ENCODE data around the gene TBC1D2. TPM values are rescaled to one million over a fixed set of nuclear protein-coding genes. Genes with fewer than 3 reads are reported as not detected.

TBC1D2 gene
- total RNA-seq, 4 donors from 2014 or later: 2.5 to 10.9 (median 7.5) TPM

DNA sequence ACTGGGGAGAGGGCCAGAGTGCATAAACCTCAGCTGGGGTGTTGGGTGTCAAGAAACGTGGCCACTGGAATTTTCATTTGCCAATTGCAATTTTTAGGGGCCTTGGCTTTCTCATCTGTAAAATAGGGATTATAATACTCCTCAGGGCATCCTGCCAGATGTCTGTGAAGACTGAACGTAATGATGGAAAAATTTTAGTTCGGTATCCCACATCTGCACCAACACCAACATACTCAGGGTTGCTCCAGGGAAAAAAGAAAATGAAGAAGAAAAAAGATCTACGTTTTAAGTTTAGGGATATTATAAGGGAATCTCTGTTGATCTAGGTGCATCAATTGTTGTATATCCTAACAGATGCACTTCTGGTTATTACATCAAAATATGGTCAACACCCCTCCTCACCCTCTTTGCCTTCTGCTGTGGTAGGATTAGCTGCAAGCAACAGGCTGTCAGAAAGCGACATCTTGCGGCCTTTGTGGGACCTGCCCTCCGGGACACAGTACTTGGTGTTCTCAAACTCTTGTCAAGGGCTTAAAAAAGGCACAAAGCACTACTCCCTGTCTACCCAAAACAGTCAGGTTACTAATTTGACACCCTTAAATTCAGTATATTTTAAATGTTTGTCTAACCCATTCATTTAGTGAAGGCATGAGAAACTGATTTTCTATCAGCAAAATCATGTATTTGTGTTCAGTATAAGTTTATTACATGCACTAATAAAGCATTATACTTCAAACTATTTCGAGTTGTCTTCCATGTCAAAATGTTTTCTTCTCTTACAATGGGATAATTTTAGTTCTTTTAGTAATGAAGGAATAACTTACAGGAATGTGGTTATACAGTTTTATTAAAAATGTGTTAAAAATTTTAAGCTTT lies 8.3 kb upstream of the TBC1D2 start:
- Histone ChIP-seq H3K4me1 (no peaks in the 10 kb centered on the region), H3K9me3 (no peaks in the 10 kb centered on the region), H3K27me3 (no peaks in the 10 kb centered on the region), H3K36me3 (no peaks in the 10 kb centered on the region), H3K4me3 (no peak overlapping the region), H3K27ac (no peak overlapping the region)
- intact Hi-C loops (cut with DNase I; ENCODE audit: low total_unique reads): no loop called here
- DNase-seq: peak; percentile 71 to 72
- TF ChIP-seq, protein P1, sequence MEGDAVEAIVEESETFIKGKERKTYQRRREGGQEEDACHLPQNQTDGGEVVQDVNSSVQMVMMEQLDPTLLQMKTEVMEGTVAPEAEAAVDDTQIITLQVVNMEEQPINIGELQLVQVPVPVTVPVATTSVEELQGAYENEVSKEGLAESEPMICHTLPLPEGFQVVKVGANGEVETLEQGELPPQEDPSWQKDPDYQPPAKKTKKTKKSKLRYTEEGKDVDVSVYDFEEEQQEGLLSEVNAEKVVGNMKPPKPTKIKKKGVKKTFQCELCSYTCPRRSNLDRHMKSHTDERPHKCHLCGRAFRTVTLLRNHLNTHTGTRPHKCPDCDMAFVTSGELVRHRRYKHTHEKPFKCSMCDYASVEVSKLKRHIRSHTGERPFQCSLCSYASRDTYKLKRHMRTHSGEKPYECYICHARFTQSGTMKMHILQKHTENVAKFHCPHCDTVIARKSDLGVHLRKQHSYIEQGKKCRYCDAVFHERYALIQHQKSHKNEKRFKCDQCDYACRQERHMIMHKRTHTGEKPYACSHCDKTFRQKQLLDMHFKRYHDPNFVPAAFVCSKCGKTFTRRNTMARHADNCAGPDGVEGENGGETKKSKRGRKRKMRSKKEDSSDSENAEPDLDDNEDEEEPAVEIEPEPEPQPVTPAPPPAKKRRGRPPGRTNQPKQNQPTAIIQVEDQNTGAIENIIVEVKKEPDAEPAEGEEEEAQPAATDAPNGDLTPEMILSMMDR (IDR thresholded peaks at IDR 0.05): peak; percentile 70 to 89 (median 82)
- TF ChIP-seq POLR2A (IDR thresholded peaks at IDR 0.05): no peak

DNA sequence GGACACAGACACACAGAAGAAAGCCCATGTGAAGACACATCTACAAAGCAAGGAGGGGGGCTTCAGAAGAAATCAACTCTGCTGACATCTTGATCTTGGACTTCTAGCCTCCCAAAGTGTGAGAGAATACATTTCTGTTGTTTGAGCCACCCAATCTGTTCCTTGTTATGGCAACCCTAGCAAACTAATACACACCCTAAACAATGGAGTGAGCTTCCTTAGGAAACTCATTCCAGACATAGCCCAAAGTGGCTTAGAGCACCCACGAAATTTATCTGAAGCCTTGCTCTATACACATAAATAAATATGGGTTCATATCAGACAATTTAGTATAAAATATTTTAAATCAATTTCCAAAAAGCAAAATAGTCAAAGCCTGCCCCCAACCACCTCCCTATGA lies 7.6 kb upstream of the TBC1D2 start:
- Histone ChIP-seq H3K27ac (no peak overlapping the region), H3K9me3 (no peaks in the 10 kb centered on the region), H3K4me3 (no peak overlapping the region), H3K27me3 (no peaks in the 10 kb centered on the region), H3K4me1 (no peaks in the 10 kb centered on the region), H3K36me3 (no peaks in the 10 kb centered on the region)
- TF ChIP-seq POLR2A (IDR thresholded peaks at IDR 0.05): no peak
- TF ChIP-seq, protein P1 (IDR thresholded peaks at IDR 0.05): no peak
- intact Hi-C loops (cut with DNase I; ENCODE audit: low total_unique reads): no loop called here
- no peak for DNase-seq

DNA sequence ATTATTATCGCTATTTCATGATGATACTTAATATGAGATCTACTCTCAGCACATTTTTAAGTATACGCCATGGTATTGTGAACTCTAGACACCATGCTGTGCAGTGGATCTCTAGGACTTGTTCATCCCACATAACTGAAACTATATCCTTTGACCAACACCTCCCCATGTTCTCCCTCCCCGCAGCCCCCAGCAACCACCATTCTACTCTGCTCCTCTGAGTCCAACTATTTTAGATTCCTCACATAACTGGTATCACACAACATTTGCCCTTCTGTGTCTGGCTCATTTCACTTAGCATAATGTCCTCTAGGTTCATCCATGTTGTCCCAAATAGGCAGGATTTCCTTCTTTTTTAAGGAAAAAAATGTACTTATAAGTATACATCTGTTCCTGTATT lies 6.6 kb upstream of the TBC1D2 start:
- Histone ChIP-seq H3K36me3 (no peaks in the 10 kb centered on the region), H3K4me1 (no peaks in the 10 kb centered on the region), H3K27me3 (no peaks in the 10 kb centered on the region), H3K9me3 (no peaks in the 10 kb centered on the region), H3K27ac (no peak overlapping the region), H3K4me3 (no peak overlapping the region)
- DNase-seq: no peak
- intact Hi-C loops (cut with DNase I; ENCODE audit: low total_unique reads): no loop called here
- TF ChIP-seq POLR2A (IDR thresholded peaks at IDR 0.05): no peak
- TF ChIP-seq, protein P1 (IDR thresholded peaks at IDR 0.05): no peak

DNA sequence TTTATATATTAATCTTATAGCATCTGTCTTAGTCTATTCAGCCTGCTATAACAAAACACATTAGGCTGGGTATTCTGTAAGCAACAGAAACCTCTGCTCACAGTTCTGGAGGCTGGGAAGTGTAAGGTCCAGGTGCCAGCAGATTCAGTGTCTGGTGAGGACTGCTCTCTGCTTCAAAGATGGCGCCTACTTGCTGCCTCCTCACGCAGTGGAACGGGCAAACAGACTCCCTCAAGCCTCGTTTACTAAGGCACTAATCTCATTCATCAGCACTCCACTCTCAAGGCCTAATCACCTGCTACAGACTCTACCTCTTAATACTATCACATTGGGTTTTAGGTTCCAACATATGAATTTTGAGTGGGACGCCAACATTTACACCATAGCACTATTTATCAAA lies 5.2 kb upstream of the TBC1D2 start:
- intact Hi-C loops (cut with DNase I; ENCODE audit: low total_unique reads): no loop called here
- Histone ChIP-seq H3K9me3 (no peaks in the 10 kb centered on the region), H3K4me3 (no peak overlapping the region), H3K36me3 (no peaks in the 10 kb centered on the region), H3K27me3 (no peaks in the 10 kb centered on the region), H3K27ac (no peak overlapping the region), H3K4me1 (no peaks in the 10 kb centered on the region)
- TF ChIP-seq POLR2A (IDR thresholded peaks at IDR 0.05): no peak
- DNase-seq: no peak

DNA sequence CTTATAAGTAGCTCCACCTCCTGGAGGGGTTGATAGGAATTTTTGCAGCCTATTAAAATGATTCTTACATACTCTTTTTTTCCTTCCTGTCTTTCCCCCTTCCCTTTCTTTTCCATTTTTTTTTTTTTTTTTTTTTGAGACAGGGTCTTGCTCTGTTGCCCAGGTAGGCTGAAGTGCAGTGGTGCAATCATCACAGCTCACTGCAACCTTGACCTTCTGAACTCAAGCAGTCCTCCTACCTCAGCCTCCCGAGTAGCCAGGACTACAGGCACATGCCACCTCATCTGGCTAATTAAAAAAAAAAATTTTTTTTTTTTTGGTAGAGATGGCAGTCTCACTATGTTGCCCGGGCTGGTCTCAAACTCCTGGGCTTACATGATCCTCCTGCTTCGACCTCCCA lies 4.3 kb upstream of the TBC1D2 start:
- Histone ChIP-seq H3K27me3 (no peaks in the 10 kb centered on the region), H3K9me3 (no peaks in the 10 kb centered on the region), H3K36me3 (no peaks in the 10 kb centered on the region), H3K4me1 (peaks cover 0 to under 1% of the 10 kb centered on the region in 2 donors), H3K4me3 (no peak overlapping the region), H3K27ac (no peak overlapping the region)
- no peak for DNase-seq
- intact Hi-C loops (cut with DNase I; ENCODE audit: low total_unique reads): loop anchor here (10.0 kb wide), 1 partner anchor 55 kb away; no protein-coding TSS in a partner anchor
- TF ChIP-seq, protein P1 (IDR thresholded peaks at IDR 0.05): no peak
- TF ChIP-seq POLR2A (IDR thresholded peaks at IDR 0.05): no peak

Measured in uterus (tissue), 4 donors.